ENCODE results near the gene HGFAC.
"Not testable (repeated sequence)": the region's sequence is repeated elsewhere in the genome, so short reads cannot be mapped to it uniquely, and the experiment has no call there.

Gene HGFAC

GRCh38 chr4:3411190-3411589 lies 30.6 kb upstream of the HGFAC start:
- not testable (repeated sequence) for DNase-seq (ENCODE audit: low read depth)

- DNase-seq (ENCODE audit: low read depth), result no peak
These were observed 30.1 kb upstream of the HGFAC start for GRCh38 chr4:3411676-3412075.

GRCh38 chr4:3412257-3413020 lies 29.3 kb upstream of the HGFAC start:
- DNase-seq (ENCODE audit: low read depth), result no peak

DNA sequence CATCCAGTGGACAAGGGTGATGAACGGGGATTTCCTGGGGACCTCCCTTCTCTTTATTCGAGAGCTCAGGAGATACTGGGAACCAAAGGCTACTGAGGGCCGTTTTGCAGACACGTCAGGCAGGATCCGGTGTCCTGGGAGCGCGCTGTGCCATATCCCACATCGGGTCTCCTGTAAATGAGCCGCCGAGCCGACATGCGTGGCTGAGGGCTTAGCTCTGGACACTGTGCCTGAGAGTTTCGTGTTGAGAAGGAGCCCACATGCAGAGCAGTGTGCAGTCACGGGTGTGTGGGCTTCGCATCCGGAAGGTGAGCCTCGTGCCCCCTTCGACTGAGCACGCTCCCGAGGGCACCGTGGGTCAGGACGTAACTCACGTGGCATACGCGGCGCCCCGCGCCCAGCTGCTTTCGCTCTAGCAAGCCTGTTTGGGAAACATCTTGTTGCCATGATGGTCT lies 28.5 kb upstream of the HGFAC start:
- no peak for DNase-seq (ENCODE audit: low read depth)

- DNase-seq (ENCODE audit: low read depth), result no peak
These were observed 27.9 kb upstream of the HGFAC start for GRCh38 chr4:3413675-3414420.

- DNase-seq (ENCODE audit: low read depth), result no peak
These were observed 27.1 kb upstream of the HGFAC start for GRCh38 chr4:3414421-3415279.

DNA sequence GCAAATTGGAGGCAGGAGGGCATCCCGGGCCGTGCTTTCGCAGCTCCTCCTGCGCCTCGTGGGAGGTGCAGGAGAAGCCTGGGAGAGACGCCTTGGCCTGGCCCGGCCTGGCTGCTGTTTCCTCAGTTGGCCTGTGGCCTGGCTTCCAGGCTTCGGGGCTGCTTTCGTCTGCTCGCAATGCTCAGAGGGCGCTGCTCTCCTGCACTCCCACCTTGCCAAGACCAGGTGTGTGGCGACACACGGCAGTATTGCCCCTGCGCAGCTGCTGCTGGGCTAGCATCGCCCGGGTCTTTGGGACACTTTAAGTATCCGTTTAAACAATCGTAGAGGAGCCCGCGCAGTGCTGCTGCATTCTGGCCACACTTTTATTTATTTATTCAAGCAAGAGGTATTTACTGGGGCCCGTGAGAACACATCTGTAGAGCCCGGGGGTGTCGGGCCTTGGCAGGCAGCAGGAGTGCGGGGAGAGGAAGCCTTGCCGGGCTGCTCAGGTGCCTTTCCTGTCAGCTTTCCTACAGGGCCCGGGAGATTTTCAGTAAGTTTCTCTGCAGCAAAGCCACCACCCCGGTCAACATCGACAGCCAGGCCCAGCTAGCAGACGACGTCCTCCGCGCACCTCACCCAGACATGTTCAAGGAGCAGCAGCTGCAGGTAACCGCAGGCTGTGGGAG lies 26.2 kb upstream of the HGFAC start:
- no peak for DNase-seq (ENCODE audit: low read depth)

DNA sequence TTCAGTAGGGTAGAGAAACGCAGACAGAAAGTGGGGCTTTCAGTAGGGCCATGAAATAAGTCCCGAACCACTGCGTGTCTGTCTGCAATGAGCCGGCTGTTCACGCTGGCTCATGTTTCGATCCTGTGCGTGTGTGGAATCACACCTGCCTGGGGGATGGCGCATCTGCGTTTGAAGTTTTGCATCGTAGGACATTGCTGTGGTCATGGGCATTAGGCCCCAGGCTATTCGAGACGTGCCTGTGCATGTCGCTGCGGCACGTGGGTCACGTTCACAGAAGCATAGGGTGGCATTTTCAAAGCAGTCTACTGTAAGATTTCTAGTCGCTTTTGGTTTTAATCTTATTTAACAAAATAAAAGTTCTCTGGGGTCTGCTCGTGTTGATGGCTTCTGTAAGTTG lies 25.5 kb upstream of the HGFAC start:
- no peak for DNase-seq (ENCODE audit: low read depth)

DNA sequence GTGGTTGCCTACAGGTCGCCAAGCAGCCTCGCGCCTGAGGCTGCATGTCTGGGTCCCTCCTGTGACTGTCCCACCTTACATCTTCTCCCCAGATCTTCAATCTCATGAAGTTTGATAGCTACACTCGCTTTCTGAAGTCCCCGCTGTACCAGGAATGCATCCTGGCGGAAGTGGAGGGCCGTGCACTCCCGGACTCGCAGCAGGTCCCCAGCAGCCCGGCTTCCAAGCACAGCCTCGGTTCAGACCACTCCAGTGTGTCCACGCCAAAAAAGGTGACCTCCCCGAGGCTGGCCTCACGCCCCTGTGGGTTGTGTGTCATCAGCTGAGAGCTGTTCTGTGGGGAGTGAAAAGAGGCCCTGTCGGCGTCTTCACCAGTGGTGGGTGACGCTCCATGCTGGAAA lies 24.9 kb upstream of the HGFAC start:
- no peak for DNase-seq (ENCODE audit: low read depth)

DNA sequence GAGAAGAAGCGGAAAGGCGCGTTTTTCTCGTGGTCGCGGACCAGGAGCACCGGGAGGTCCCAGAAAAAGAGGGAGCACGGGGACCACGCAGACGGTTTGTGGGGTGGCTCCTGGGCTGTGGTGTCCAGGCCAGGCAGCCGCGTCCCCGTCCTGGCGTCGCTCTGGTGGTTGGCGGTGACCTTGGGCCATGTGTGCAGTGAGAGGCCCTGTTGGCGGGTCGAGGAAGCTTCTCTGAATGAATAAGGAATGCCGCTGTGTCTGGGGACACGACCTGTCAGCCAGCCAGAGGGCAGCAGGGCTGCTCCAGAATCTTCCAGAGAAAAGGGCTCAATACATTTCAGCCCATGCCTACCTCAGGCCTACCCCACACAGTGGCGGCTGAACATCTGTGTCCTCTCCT lies 24.3 kb upstream of the HGFAC start:
- no peak for DNase-seq (ENCODE audit: low read depth)

DNA sequence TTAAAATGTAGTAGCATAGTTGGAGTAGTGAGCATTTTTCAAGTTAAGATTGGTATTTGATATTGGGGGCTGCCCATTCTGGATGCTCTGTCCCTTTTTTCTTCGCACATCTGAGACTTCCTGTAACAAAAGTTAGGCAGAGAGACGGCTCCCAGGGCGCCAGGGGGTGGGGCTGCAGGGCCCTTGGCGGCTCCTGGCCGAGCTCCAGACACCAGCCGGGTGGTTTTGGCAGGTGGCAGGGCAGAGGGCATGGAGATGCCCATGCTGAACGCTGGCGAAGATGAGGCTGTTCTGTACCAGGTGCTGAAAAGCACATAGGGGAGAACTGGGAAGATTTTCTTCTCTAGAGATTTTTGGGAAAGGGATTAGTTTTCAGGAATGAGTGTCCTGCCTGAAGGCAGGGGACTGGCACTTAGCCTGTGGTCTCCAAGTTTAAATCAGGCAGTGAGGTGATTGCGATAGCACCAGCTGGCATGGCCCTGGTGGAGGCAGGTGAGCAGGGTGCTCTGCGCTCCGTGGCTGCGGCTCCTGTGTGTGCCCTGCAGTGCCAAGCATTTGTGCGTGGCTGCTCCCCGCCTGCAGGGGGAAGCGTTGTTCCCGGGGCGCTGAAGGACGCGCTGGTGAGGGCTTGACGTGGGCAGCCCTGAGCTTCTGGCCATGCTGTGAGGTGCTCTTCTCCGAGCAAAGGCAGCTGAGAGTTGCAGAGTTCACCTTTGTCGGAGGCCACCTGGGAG lies 23.6 kb upstream of the HGFAC start:
- DNase-seq (ENCODE audit: low read depth), result no peak

DNA sequence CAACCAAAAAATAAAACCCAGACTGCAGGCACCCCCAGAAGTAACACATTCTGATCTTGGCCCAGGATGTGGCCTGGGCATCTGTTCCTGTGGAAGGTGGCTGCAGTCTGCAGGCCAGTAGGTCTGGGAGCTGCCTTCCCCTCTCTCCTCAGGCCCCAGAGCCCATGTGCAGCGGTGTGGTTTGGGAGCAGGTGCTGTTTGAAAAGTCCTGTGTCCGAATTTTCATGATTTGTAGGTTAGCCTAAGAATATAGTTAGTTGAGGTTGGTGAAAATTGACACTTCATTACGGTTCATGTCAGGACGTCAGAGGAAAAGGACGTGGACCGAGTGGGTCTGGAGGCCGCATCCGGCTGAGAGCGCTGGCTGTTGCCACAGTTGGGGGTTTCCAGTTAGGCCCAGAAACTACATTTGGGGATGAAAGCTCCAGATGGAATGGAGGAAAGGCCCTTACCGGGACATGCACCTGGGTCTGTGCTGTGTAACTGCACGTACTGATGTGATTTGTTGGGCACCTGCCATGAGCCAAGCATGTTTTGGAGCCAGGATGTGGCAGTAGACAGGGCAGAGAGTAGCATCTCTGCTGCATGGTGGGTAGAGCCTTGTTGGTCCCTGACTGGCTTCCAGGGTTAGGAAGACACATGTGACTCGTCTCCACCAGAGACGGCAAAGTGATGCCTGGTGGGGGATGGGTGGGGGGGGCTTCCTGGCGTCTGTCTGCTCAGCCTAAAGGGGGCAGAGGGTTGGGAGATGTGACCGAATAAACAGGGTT lies 21.7 kb upstream of the HGFAC start:
- no peak for DNase-seq (ENCODE audit: low read depth)

DNA sequence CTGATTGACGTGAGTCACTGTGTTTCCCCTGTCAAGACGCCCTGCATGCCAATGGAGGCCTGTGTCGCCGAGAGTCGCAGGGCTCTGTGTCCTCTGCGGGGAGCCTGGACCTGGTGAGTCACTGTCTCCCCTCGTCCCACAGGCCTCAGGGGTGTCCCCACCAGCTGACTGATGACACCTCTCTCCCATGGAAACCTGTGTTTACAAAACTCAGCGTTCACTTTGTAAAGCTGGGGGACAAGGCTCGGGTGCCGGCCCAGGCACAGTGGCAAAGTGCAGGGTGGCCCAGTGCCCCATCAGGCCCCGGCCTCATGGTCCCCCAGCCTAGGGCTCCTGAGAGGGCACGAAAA lies 21.2 kb upstream of the HGFAC start:
- no peak for DNase-seq (ENCODE audit: low read depth)

DNA sequence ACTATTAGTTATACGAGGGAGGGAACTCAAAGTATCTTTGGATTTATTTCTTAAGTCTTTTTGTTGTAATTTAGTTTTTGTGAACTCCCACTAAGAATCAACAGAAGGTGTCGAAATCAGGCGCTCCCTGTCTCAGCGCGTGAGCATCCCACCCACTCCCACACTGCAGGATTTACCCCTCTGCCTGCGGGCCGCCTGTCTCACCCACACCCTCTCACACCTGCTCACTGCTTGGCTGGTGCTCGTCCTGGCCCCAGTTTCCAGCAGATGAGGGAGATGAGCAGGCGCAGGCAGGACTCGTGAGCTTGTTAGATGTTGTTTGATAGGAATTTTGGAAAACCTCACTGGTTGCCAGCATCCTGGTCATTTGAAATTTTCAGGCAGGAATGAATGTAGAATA lies 20.8 kb upstream of the HGFAC start:
- no peak for DNase-seq (ENCODE audit: low read depth)

GRCh38 chr4:3421470-3421869 lies 20.3 kb upstream of the HGFAC start:
- DNase-seq (ENCODE audit: low read depth), result no peak

DNA sequence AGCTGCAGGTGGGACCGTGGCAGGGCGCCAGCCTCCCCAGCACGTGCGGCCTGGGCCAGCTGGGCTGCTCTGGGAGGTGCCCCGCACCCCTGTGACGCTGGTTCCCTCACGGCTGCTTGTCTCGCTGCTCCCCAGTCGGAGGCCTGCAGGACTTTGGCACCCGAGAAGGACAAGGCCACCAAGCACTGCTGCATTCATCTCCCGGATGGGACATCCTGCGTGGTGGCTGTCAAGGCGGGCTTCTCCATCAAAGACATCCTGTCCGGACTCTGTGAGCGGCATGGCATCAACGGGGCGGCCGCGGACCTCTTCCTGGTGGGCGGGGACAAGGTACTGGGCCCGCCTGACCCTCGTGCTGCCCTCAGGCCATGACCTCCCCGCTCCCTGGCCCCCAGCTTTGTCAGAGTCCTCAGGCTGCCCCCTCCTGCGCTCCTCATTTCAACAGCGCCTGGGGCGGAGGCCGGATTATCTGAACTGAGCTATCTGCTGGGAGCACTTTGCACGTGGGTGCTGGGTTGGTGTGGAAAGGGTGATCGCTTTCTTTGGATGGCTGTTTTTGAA lies 19.4 kb upstream of the HGFAC start:
- no peak for DNase-seq (ENCODE audit: low read depth)

- DNase-seq (ENCODE audit: low read depth), result no peak
These were observed 18.9 kb upstream of the HGFAC start for GRCh38 chr4:3422808-3423297.

- no peak for DNase-seq (ENCODE audit: low read depth)
These were observed 18.4 kb upstream of the HGFAC start for GRCh38 chr4:3423406-3423805.

DNA sequence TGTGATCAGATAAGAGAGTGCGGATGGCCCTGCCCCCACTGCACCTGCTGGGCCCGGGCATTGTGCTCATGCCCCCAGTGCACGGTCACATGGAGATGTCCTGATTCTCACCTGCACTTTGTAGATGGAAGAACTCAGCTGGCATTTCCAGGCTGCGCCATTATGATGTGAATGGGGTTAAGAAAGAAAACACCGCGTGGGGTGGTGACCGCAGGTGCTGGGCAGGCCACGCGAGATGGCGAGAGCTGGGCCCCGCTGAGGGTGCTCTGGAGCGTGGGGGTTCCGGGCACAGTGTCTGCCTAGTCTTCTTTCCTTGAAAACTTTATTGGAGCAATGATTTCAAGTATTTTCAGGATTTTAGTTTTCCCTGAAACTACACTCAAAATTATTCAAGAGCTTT lies 17.8 kb upstream of the HGFAC start:
- no peak for DNase-seq (ENCODE audit: low read depth)

GRCh38 chr4:3424522-3425095 lies 17.2 kb upstream of the HGFAC start:
- DNase-seq (ENCODE audit: low read depth), result no peak

All from T-helper 22 cell (primary cell).